Left ventricle myocardium inferior (tissue), 1 donor: ENCODE data around the gene CACNA1C. TPM values are rescaled to one million over a fixed set of nuclear protein-coding genes. Genes with fewer than 3 reads are reported as not detected.
A peak's percentile ranks its signal among the peaks of the same experiment; 100 is the strongest.

Experiments used
- DNase-seq: peaks from one replicate; pipeline ENCODE4 v3.0.0-alpha.2; 2020
- H3K27ac ChIP-seq: fragments of 200-600 bp; replicated peaks from 2 replicates; pipeline ENCODE4 v1.8.0; 2021
- H3K27me3 ChIP-seq: fragments of 200-600 bp; 2 replicates; pipeline ENCODE4 v1.8.0; 2021; ENCODE audit warnings: low read depth
- H3K36me3 ChIP-seq: fragments of 200-600 bp; 2 replicates; pipeline ENCODE4 v1.8.0; 2021
- H3K4me1 ChIP-seq: fragments of 200-600 bp; 2 replicates; pipeline ENCODE4 v1.8.0; 2021
- H3K4me3 ChIP-seq: fragments of 200-600 bp; 2 replicates; pipeline ENCODE4 v1.8.0; 2021; ENCODE audit warnings: mild to moderate bottlenecking, moderate library complexity
- H3K9me3 ChIP-seq: fragments of 200-600 bp; replicated peaks from 2 replicates; pipeline ENCODE4 v1.8.0; 2021
- CTCF ChIP-seq: fragments of 200-600 bp; IDR thresholded peaks from 2 replicates; pipeline ENCODE4 v1.8.0; 2021; ENCODE audit warnings: antibody characterized with exemption, mild to moderate bottlenecking, borderline replicate concordance
- intact Hi-C: fragments of 100-400 bp; cut with micrococcal nuclease; formaldehyde crosslinking; loops from one replicate; pipeline ENCODE4 v1.11.0; 2022
- total RNA-seq: library from RNA; stranded (reverse); fragmentation: NEBNext Ultra II Directional; extraction: Animal tissue kit (Norgen Biotek cat#: 25700); gene quantifications from one replicate; pipeline ENCODE4 v1.2.1, GENCODE V29; 2021
- donor health status: DM: no; HTN: yes; CAD: no; lungs with severe emphysema.

Gene CACNA1C
- total RNA-seq, 1 donor from 2014 or later, result 137 TPM

GRCh38 chr12:2286047-2286446, 233.3 kb downstream of the CACNA1C start:
- TF ChIP-seq CTCF, result no peak
- Histone ChIP-seq H3K4me1 (peaks cover 100% of the 10 kb centered on the region), H3K9me3 (no peaks in the 10 kb centered on the region)

GRCh38 chr12:2286461-2287131, 233.8 kb downstream of the CACNA1C start:
- H3K27ac ChIP-seq, result peak overlapping the region; percentile 83
- peaks cover 100% of the 10 kb centered on the region for H3K4me1 ChIP-seq
- H3K9me3 ChIP-seq, result no peaks in the 10 kb centered on the region
- TF ChIP-seq CTCF, result no peak
- peak overlapping the region; percentile 0 for H3K4me3 ChIP-seq
- intact Hi-C loops, result loop anchor here (10.0 kb wide), 1 partner anchor 232 kb away; the partner anchor contains the start of gene CACNA1C
- no peak for DNase-seq
- H3K36me3 ChIP-seq, result no peaks in the 10 kb centered on the region
- no peaks in the 10 kb centered on the region for H3K27me3 ChIP-seq

More at GRCh38 chr12:2286047-2286446, 233.3 kb downstream of the CACNA1C start:
- H3K27me3 ChIP-seq, result no peaks in the 10 kb centered on the region
- no peak for DNase-seq
- H3K27ac ChIP-seq, result peak overlapping the region; percentile 83
- H3K4me3 ChIP-seq, result peak overlapping the region; percentile 0
- H3K36me3 ChIP-seq, result no peaks in the 10 kb centered on the region
- intact Hi-C loops, result loop anchor here (10.0 kb wide), 1 partner anchor 231 kb away; the partner anchor contains the start of gene CACNA1C

GRCh38 chr12:2287151-2287550, 234.4 kb downstream of the CACNA1C start:
- H3K4me1 ChIP-seq, result peaks cover 100% of the 10 kb centered on the region
- no peak for DNase-seq

GRCh38 chr12:2287589-2287988, 234.8 kb downstream of the CACNA1C start:
- no peak for DNase-seq
- intact Hi-C loops, result loop anchor here (10.0 kb wide), 1 partner anchor 233 kb away; the partner anchor contains the start of gene CACNA1C
- Histone ChIP-seq H3K9me3 (no peaks in the 10 kb centered on the region), H3K4me3 (no peak overlapping the region), H3K36me3 (no peaks in the 10 kb centered on the region), H3K27me3 (no peaks in the 10 kb centered on the region), H3K27ac (peak overlapping the region; percentile 83), H3K4me1 (peaks cover 100% of the 10 kb centered on the region)
- TF ChIP-seq CTCF, result no peak

More at GRCh38 chr12:2287151-2287550, 234.4 kb downstream of the CACNA1C start:
- no peak overlapping the region for H3K4me3 ChIP-seq
- no peak for TF ChIP-seq CTCF
- peak overlapping the region; percentile 83 for H3K27ac ChIP-seq
- H3K36me3 ChIP-seq, result no peaks in the 10 kb centered on the region
- intact Hi-C loops, result loop anchor here (10.0 kb wide), 1 partner anchor 232 kb away; the partner anchor contains the start of gene CACNA1C
- H3K9me3 ChIP-seq, result no peaks in the 10 kb centered on the region
- H3K27me3 ChIP-seq, result no peaks in the 10 kb centered on the region

GRCh38 chr12:2288001-2288400, 235.2 kb downstream of the CACNA1C start:
- Histone ChIP-seq H3K4me1 (peaks cover 100% of the 10 kb centered on the region), H3K27me3 (no peaks in the 10 kb centered on the region), H3K27ac (peak overlapping the region; percentile 83), H3K36me3 (no peaks in the 10 kb centered on the region), H3K4me3 (no peak overlapping the region), H3K9me3 (no peaks in the 10 kb centered on the region)
- no peak for DNase-seq
- TF ChIP-seq CTCF, result no peak
- intact Hi-C loops, result loop anchor here (10.0 kb wide), 1 partner anchor 233 kb away; the partner anchor contains the start of gene CACNA1C
